ENCODE measurements around the gene DBX2.

The DBX2 gene

GRCh38 chr12:45014396-45014795 lies 36.5 kb downstream of the DBX2 start:
- TF ChIP-seq CTCF (IDR thresholded peaks at IDR 0.05) = no peak
- Histone ChIP-seq H3K27ac (no peak overlapping the region), H3K79me2 (no peaks in the 10 kb centered on the region), H3K4me1 (no peaks in the 10 kb centered on the region), H3K9ac (no peak overlapping the region), H2AFZ (no peak overlapping the region), H3K4me3 (ENCODE audit: low read depth, low read length) (no peak overlapping the region), H3K4me2 (ENCODE audit: low read length) (no peak overlapping the region), H3K27me3 (ENCODE audit: control insufficient read depth, insufficient read depth, low read length) (no peaks in the 10 kb centered on the region), H3K9me3 (ENCODE audit: control insufficient read depth, low read length) (no peaks in the 10 kb centered on the region), H3K36me3 (ENCODE audit: control insufficient read depth, insufficient read depth, low read length) (no peaks in the 10 kb centered on the region)

GRCh38 chr12:45012749-45013148 lies 38.1 kb downstream of the DBX2 start:
- H3K4me3 ChIP-seq (ENCODE audit: low read depth, low read length) = no peak overlapping the region
- H3K36me3 ChIP-seq (ENCODE audit: control insufficient read depth, insufficient read depth, low read length) = no peaks in the 10 kb centered on the region
- H3K4me2 ChIP-seq (ENCODE audit: low read length) = no peak overlapping the region
- no peak overlapping the region for H3K9ac ChIP-seq
- no peak overlapping the region for H2AFZ ChIP-seq
- H3K79me2 ChIP-seq = no peaks in the 10 kb centered on the region
- H3K9me3 ChIP-seq (ENCODE audit: control insufficient read depth, low read length) = no peaks in the 10 kb centered on the region
- H3K4me1 ChIP-seq = no peaks in the 10 kb centered on the region
- no peak overlapping the region for H3K27ac ChIP-seq
- H3K27me3 ChIP-seq (ENCODE audit: control insufficient read depth, insufficient read depth, low read length) = no peaks in the 10 kb centered on the region
- TF ChIP-seq CTCF (IDR thresholded peaks at IDR 0.05) = no peak

GRCh38 chr12:45010059-45010458 lies 40.8 kb downstream of the DBX2 start:
- no peaks in the 10 kb centered on the region for H3K36me3 ChIP-seq (ENCODE audit: control insufficient read depth, insufficient read depth, low read length)

GRCh38 chr12:45008211-45008610 lies 42.7 kb downstream of the DBX2 start:
- H3K9ac ChIP-seq = no peak overlapping the region
- H3K4me3 ChIP-seq (ENCODE audit: low read depth, low read length) = no peak overlapping the region
- no peaks in the 10 kb centered on the region for H3K4me1 ChIP-seq
- no peaks in the 10 kb centered on the region for H3K79me2 ChIP-seq
- peaks cover 3% of the 10 kb centered on the region for H3K27me3 ChIP-seq (ENCODE audit: control insufficient read depth, insufficient read depth, low read length)
- H3K27ac ChIP-seq = no peak overlapping the region
- no peaks in the 10 kb centered on the region for H3K9me3 ChIP-seq (ENCODE audit: control insufficient read depth, low read length)
- no peak for TF ChIP-seq CTCF (IDR thresholded peaks at IDR 0.05)
- no peak overlapping the region for H2AFZ ChIP-seq
- no peaks in the 10 kb centered on the region for H3K36me3 ChIP-seq (ENCODE audit: control insufficient read depth, insufficient read depth, low read length)
- no peak overlapping the region for H3K4me2 ChIP-seq (ENCODE audit: low read length)

More at GRCh38 chr12:45010059-45010458, 40.8 kb downstream of the DBX2 start:
- H3K27me3 ChIP-seq (ENCODE audit: control insufficient read depth, insufficient read depth, low read length) = peaks cover 3% of the 10 kb centered on the region
- no peak overlapping the region for H3K9ac ChIP-seq
- no peak overlapping the region for H3K4me3 ChIP-seq (ENCODE audit: low read depth, low read length)
- no peaks in the 10 kb centered on the region for H3K4me1 ChIP-seq
- no peaks in the 10 kb centered on the region for H3K79me2 ChIP-seq
- H3K9me3 ChIP-seq (ENCODE audit: control insufficient read depth, low read length) = no peaks in the 10 kb centered on the region
- no peak overlapping the region for H3K27ac ChIP-seq
- no peak overlapping the region for H3K4me2 ChIP-seq (ENCODE audit: low read length)
- H2AFZ ChIP-seq = no peak overlapping the region
- no peak for TF ChIP-seq CTCF (IDR thresholded peaks at IDR 0.05)

GRCh38 chr12:44999355-44999754 lies 51.5 kb downstream of the DBX2 start:
- no peak overlapping the region for H3K27ac ChIP-seq
- H3K4me2 ChIP-seq (ENCODE audit: low read length) = no peak overlapping the region
- H3K9ac ChIP-seq = no peak overlapping the region
- H3K9me3 ChIP-seq (ENCODE audit: control insufficient read depth, low read length) = peaks cover 6% of the 10 kb centered on the region
- no peak overlapping the region for H3K4me3 ChIP-seq (ENCODE audit: low read depth, low read length)
- H3K36me3 ChIP-seq (ENCODE audit: control insufficient read depth, insufficient read depth, low read length) = no peaks in the 10 kb centered on the region
- H3K79me2 ChIP-seq = no peaks in the 10 kb centered on the region
- no peaks in the 10 kb centered on the region for H3K4me1 ChIP-seq
- H2AFZ ChIP-seq = no peak overlapping the region
- no peak for TF ChIP-seq CTCF (IDR thresholded peaks at IDR 0.05)
- no peaks in the 10 kb centered on the region for H3K27me3 ChIP-seq (ENCODE audit: control insufficient read depth, insufficient read depth, low read length)

All from parathyroid adenoma (tissue), 2 donors.